ENCODE measurements around the gene TNIK.

TNIK gene

DNA sequence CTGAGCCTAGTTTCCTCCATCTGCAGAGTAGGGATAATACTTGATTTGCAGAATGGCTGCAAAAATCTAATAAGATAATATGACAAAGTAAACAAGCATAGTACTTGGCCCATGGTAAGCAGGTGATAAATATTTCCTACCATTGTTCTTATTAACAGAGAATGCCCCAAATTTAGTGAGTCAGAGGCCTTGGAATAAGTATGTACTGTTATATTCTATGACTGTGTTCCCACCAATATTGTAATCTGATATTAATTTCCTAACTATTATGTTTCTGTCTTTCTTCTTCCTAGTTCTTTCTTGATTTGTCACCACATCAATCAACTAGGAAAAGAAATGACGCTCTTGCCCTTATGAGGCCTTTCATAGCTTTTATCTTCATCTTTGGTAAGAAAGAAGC lies 255.3 kb downstream of the TNIK start:
- TF ChIP-seq CTCF (IDR thresholded peaks at IDR 0.05), result no peak
- H3K27ac ChIP-seq, result no peak overlapping the region
- no peak overlapping the region for H3K4me3 ChIP-seq
- DNase-seq (ENCODE audit: low spot score), result no peak

DNA sequence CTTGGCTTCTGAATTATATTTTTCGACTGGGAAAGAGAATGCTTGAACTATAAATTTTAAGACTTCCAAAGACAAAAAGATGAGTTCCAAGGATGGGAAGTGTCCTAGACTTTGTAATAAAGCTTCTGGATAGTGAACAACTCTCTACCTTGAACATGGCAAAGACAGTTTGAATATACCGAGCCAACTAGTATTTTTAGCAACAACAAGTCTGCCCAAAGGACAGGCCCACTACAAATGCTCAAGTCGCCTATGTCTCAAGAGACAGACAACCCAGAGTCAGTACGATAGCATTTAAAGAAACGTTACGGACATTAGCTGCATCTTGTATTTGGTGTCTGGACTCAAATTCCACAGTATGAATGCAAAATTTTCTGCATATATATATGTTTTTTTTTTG lies 258.4 kb downstream of the TNIK start:
- no peak overlapping the region for H3K27ac ChIP-seq
- H3K4me3 ChIP-seq, result no peak overlapping the region
- no peak for TF ChIP-seq CTCF (IDR thresholded peaks at IDR 0.05)
- no peak for DNase-seq (ENCODE audit: low spot score)

- no peak overlapping the region for H3K27ac ChIP-seq
- no peak overlapping the region for H3K4me3 ChIP-seq
- DNase-seq (ENCODE audit: low spot score), result no peak
- TF ChIP-seq CTCF (IDR thresholded peaks at IDR 0.05), result no peak
Observed at GRCh38 chr3:171200750-171201088, 259.5 kb downstream of the TNIK start.

GRCh38 chr3:171200052-171200749 lies 260.0 kb downstream of the TNIK start:
- no peak overlapping the region for H3K27ac ChIP-seq
- no peak for DNase-seq (ENCODE audit: low spot score)
- TF ChIP-seq CTCF (IDR thresholded peaks at IDR 0.05), result no peak

DNA sequence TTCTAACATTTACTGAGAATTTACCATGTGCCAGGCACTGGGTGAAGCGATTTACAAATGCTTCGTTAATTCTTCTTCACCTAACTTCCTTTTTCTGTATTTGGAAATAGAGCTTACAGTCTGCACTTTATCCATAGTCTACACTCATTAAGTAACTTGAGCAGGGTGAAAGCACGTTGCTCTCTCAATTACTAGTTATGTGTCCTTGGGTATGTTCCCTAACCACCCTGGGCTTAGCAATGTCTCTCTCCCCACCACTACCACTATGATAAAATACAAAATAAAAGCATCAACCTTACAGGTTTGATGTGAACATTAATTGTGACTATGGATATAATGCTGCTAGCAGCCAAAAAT lies 260.8 kb downstream of the TNIK start:
- DNase-seq (ENCODE audit: low spot score), result no peak
- no peak overlapping the region for H3K4me3 ChIP-seq
- no peak overlapping the region for H3K27ac ChIP-seq
- TF ChIP-seq CTCF (IDR thresholded peaks at IDR 0.05), result no peak

More at GRCh38 chr3:171200052-171200749, 260.0 kb downstream of the TNIK start:
- no peak overlapping the region for H3K4me3 ChIP-seq

DNA sequence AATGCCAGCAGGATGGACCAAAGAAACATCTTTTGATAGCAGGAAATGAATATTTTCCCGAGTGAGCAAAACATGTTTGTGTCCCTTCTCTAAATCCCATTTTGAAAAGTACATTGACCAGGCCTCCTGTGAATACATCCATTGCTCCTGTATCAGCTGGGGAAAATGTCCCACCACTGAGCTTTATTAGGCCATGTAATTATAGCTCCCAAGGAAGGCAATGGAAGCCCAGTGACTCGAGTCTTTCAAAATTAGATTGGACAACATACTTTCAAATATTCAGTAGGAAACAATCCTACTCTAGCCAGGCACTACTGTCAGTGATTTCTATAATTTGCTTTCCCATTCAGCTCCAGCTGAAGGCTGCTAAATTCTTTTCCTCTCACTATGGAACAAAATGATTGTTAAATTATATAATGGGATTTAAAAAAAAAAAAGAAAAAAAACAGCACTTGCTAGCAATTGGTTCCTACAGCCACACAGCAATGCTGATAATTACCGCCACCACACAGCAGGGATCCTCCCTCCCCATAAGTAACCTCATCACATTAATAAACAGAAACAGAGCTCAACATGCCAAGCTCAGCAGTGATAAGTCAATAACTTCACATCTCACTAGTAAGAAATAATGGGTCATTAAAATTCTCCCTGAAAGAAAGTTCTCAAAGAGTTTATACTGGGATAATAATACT lies 261.3 kb downstream of the TNIK start:
- TF ChIP-seq CTCF (IDR thresholded peaks at IDR 0.05), result no peak
- no peak for DNase-seq (ENCODE audit: low spot score)
- H3K27ac ChIP-seq, result no peak overlapping the region
- no peak overlapping the region for H3K4me3 ChIP-seq

- TF ChIP-seq CTCF (IDR thresholded peaks at IDR 0.05), result no peak
- no peak for DNase-seq (ENCODE audit: low spot score)
- no peak overlapping the region for H3K27ac ChIP-seq
- no peak overlapping the region for H3K4me3 ChIP-seq
Observed at GRCh38 chr3:171195686-171196085, 264.5 kb downstream of the TNIK start.

Data from coronary artery (tissue), 2 donors.